ENCODE data around the gene GHRL. TPM values are rescaled to one million over a fixed set of nuclear protein-coding genes. Genes with fewer than 3 reads are reported as not detected.

Gene GHRL
- total RNA-seq, 1 experiment from 2014 or later = not detected

GRCh38 chr3:10288575-10288960, 4.2 kb downstream of the GHRL start:
- intact Hi-C loops (cut with micrococcal nuclease) = no loop called here
- CTCF ChIA-PET = no interaction called here

More at GRCh38 chr3:10288575-10288960, 4.2 kb downstream of the GHRL start:
- Histone ChIP-seq H3K4me2 (ENCODE audit: low read length) (no peak overlapping the region), H3K4me1 (ENCODE audit: control insufficient read depth in 1 of 2, insufficient read depth in 2 of 2, low read length in 2 of 2) (peaks cover 0 to 9% of the 10 kb centered on the region in 2 experiments; a peak in 2 of 4 replicates), H3K36me3 (ENCODE audit: control insufficient read depth in 1 of 2, insufficient read depth in 2 of 2, low read length in 2 of 2) (peaks cover 8% of the 10 kb centered on the region in 2 experiments; a peak in 1 of 4 replicates), H3K79me2 (ENCODE audit: insufficient read depth, low read length) (no peaks in the 10 kb centered on the region), H3K9ac (ENCODE audit: low read length) (no peak overlapping the region), H3K9me3 (ENCODE audit: control insufficient read depth in 1 of 2, insufficient read depth in 1 of 2, low read depth in 1 of 2, low read length in 2 of 2) (no peaks in the 10 kb centered on the region), H3K27me3 (ENCODE audit: insufficient read depth, low read length) (no peaks in the 10 kb centered on the region), H3K9me2 (ENCODE audit: insufficient read depth) (no peaks in the 10 kb centered on the region), H2AFZ (ENCODE audit: low read depth, low read length, poor library complexity, severe bottlenecking) (no peak overlapping the region), H3K27ac (ENCODE audit: low read depth, low read length) (no peak overlapping the region), H4K20me1 (ENCODE audit: insufficient read depth) (no peaks in the 10 kb centered on the region), H3K4me3 (replicated peaks in 1 of 2; ENCODE audit: low read depth in 1 of 2, low read length in 2 of 2) (no peak overlapping the region)
- DNase-seq (ENCODE audit: low read depth, low spot score) = no peak
- ChIA-PET POLR2A (no interaction called here), RAD21 (ENCODE audit: low non-redundant PET in 1 of 2, low total read pairs in 2 of 2, uncharacterized antibody in 2 of 2, unreplicated experiment in 2 of 2) (no interaction called here)
- BruUV-seq (replicated peaks) = no TSS peak
- no peak for TF ChIP-seq SP1 (IDR thresholded peaks at IDR 0.05; ENCODE audit: low read depth)
- no peak for TF ChIP-seq MAX (IDR thresholded peaks at IDR 0.05)
- TF ChIP-seq ELF1 (IDR thresholded peaks at IDR 0.05; ENCODE audit: borderline replicate concordance, low read depth) = no peak
- TF ChIP-seq CTCF (IDR thresholded peaks at IDR 0.05 in 2 of 3, conservative IDR thresholded peaks at IDR 0.05 in 1 of 3; ENCODE audit: borderline replicate concordance in 1 of 3, insufficient read depth in 1 of 3, low read depth in 2 of 3, low read length in 2 of 3) = no peak
- no peak for TF ChIP-seq POLR2AphosphoS5 (IDR thresholded peaks at IDR 0.05; ENCODE audit: low read depth, low read length)
- no peak for TF ChIP-seq EGR1 (IDR thresholded peaks at IDR 0.05; ENCODE audit: low read depth)
- no peak for TF ChIP-seq CBX3 (IDR thresholded peaks at IDR 0.05; ENCODE audit: low read depth)
- no peak for TF ChIP-seq ZFX (IDR thresholded peaks at IDR 0.05)
- no peak for TF ChIP-seq JUND (IDR thresholded peaks at IDR 0.05)
- no peak for TF ChIP-seq POLR2A (IDR thresholded peaks at IDR 0.05; ENCODE audit: borderline replicate concordance, extremely low read depth, insufficient read depth, insufficient read length)
- no peak for TF ChIP-seq FOSL1 (IDR thresholded peaks at IDR 0.05; ENCODE audit: low read depth)
- ATAC-seq = no peak

All from HCT116 (cell line).